Measurements from ENCODE around the gene GEMIN8.

GRCh38 chrX:14029425-14030173 lies at the start of gene GEMIN8:
- TF ChIP-seq EZH2 (IDR thresholded peaks at IDR 0.05; ENCODE audit: borderline replicate concordance, insufficient read depth, low read length, poor library complexity, severe bottlenecking) (no peak), POLR2AphosphoS5 (IDR thresholded peaks at IDR 0.05) (no peak), CTCF (IDR thresholded peaks at IDR 0.05; ENCODE audit: poor library complexity, severe bottlenecking) (no peak), RAD21 (conservative IDR thresholded peaks at IDR 0.05) (peak; percentile 33), TAF1 (IDR thresholded peaks at IDR 0.05; ENCODE audit: low read depth) (no peak), SMC3 (conservative IDR thresholded peaks at IDR 0.05; ENCODE audit: poor library complexity) (peak; percentile 33), MXI1 (conservative IDR thresholded peaks at IDR 0.05; ENCODE audit: poor library complexity, severe bottlenecking) (peak; percentile 93)
